HG02884 (cell line): ENCODE results near the gene LEMD2.

Source experiments
- ATAC-seq: cut with Tn5 transposase; IDR thresholded peaks from one replicate; pipeline ENCODE4 v1.9.1; 2021; ENCODE audit warnings: mild to moderate bottlenecking, moderate library complexity; ENCODE audit not compliant: unreplicated experiment

Gene LEMD2

GRCh38 chr6:33724102-33725023, 64.6 kb downstream of the LEMD2 start:
- ATAC-seq: no peak

DNA sequence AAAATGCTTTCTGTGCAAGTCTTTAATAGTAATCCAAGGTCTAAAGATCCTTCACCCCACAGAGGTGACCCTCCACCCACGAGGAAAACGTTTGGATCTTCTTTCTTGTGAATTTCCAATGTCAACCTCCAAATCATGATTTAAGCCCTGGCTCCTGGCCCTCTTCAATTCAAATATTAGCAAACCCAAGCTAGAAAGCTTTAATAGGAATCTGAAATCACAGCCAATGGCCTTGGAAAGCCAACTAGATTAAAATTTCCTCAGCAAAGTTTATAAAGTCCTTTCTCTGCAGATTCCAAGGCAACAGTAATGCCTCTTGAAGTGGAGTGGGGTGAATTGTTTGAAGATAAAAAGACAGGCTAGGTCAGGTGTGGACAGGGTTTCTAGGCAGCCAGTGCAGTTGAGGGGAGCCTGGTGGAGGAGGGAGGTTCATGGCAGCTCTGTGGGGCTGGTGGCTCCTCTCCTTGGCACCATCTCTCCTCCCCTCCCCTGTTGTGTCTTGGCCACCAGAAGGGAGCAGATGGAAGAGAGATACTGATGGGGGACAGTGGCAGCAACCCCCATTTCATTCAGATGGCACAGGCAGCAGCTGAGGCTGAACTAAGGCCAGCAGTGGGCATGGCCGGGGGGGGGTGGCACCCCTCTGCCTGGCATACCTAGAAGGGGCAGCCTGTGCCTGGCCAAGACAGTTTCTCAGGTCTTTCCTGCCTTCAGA, 65.4 kb downstream of the LEMD2 start:
- no peak for ATAC-seq

DNA sequence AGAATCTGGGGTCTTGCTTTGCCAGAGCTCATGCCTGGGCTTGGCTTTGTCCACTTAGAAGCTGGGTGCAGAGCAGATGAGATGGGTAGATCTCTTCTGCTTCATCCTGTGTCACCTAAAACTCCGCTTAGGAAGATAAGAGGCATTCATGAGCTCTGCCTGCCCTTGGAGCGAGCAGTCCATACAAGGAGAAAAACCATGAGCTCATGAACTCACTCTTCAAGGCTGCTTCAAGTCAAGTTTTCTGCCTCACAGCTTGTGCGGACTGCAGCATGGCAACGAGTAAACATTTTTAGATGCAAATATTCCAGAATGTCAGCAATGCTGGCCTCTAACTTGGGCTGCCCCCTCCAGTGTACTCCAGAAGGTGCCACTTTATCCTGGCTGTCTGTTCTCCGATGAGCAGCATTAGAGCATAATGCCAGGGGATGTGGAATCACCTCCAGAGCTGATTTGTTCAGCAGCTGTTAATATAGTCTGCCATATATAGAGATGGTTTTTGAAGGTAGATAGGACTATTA, 66.8 kb downstream of the LEMD2 start:
- ATAC-seq: no peak

DNA sequence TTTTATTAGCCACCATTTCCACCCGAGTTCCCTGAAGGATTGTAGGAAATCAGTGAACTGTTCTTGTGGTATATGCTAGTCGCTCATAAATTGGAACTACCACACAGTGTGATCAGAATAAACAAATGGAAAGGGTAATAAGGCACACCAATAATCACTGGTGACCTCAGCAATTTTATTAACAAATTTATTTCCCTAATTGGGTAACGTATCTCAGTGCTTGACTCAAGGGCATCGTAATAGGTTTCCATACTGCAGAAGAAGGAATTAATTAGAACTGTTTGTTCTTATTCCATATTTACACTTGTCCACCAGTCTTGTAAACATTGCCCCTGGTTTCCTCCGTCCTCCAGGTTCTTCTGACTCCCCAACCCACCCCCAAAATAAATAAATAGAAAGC, 67.4 kb downstream of the LEMD2 start:
- ATAC-seq: no peak
